ENCODE data around the gene CACNG1.

CACNG1 gene

GRCh38 chr17:67052720-67053437 is 8.5 kb downstream of the CACNG1 start:
- DNase-seq = no peak

DNA sequence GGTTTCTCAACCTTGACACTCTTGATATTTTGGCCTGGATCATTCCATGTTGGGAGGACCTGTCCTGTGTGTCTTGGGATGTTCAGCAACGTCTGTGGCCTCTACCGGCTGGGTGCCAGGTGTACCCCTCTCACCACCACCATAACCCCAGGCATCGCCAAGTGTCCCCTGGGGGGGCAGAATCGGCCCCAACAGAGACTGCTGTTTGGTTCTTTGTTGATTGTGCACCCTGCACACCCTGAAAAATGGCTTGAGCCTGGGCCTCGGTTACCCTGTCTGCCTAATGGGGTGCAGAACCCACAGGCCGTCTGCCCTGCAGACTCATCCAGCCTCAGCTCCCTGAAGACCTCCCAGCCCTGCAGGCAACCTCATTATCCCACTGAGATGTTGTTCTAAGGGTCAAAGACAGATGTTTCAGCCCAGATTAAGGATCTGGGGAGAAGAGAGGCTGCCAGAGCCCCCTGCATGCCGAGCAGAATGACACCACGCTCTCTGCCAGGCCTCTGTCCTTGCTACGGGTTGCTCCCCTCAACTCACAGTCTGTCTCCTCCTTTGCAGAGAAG is 9.2 kb downstream of the CACNG1 start:
- no peak for DNase-seq

- no peak for DNase-seq
Measured at GRCh38 chr17:67054011-67054591, 9.7 kb downstream of the CACNG1 start.

GRCh38 chr17:67054608-67055007 is 10.3 kb downstream of the CACNG1 start:
- no peak for DNase-seq

DNA sequence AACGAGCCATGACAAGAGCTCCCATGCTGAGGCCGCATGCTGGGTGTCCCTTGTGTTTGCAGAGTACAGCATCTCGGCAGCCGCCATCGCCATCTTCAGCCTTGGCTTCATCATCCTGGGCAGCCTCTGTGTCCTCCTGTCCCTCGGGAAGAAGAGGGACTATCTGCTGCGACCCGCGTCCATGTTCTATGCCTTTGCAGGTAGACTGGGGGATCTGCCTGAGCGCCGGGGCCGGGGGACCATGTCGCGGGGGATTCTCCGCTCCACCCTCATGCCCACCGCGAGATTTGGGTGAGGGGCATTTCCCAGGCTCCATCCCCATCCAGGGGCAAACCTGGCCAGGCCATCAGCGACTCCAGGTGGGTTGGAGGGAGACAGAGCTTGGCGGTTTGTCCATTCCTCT is 10.7 kb downstream of the CACNG1 start:
- DNase-seq = no peak

GRCh38 chr17:67055811-67056745 is 11.7 kb downstream of the CACNG1 start:
- no peak for DNase-seq

- no peak for DNase-seq
Measured at GRCh38 chr17:67056746-67057490, 12.6 kb downstream of the CACNG1 start.

DNA sequence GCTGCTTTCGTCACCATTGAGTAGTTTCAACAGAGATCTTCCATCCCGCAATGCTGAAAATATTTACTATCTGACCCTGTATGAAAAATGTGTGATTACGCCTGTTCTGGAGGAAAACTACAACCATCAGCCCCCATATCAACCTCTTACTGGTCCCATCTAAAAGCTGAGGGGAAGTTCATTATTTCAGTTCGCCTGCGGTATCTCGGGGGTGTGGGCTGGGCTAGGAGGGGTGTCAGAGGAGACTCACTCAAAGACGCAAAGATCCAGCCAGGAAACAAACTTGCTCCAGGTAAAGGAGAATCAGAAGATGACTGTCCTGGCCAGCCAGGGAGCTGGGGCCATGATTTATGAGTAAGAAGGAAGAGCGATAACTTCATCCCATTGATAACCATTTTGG is 13.7 kb downstream of the CACNG1 start:
- no peak for DNase-seq

DNA sequence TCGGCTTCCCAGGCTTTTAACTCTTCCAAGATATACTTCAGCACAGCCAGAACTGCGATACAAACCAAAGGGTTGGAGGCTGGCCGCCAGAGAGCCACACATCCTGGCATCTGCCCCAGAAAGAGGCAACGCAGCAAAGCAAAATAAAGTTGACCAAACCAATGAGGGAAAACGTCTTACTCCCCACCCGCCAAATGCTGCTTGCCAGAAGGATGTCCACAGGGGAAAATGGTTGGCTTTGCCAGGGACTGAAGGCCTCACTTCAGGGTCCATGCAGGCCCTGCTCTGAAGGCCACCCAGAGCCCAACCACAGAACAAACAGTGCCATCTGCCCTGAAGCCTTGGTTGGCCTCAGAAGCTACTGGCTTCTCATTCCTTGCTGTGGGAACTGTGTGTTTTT is 15.0 kb downstream of the CACNG1 start:
- no peak for DNase-seq

DNA sequence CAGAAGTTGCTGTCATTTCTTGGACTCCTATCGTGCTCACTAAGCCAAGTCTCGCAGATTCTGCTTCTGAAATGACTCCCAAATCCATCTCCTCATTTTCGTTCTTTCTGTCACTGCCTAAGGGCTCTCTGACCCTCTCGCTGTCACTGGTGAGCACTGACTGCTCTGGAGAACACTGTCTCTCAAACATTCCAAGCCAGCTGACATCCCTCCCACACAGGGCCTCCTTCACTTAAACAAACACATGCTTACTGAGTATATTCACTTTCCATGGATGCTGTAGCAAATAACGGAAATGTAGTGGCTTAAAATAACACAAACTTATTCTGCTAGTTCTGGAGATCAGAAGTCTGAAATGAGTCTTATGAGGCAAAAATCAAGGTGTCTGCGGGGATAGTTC is 18.8 kb downstream of the CACNG1 start:
- no peak for DNase-seq

DNA sequence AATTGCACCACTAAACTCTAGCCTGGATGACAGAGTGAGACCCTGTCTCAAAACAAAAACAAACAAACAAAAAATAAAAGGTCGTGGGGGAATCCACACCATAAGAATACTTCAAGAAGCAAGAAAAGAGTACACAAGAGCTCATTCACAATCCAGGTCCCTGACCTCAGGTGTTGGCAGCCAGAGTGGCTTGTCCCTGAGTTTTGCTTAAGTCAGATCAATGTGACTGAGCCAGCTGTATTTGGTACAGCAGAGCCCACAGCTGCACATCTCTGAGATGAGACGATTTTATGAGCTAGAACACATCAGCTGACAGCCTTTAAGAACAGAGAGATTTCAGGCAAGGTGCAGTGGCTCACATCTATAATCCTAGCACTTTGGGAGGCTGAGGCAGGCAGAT is 22.4 kb downstream of the CACNG1 start:
- DNase-seq = no peak

- DNase-seq = no peak
Measured at GRCh38 chr17:67067571-67068482, 23.5 kb downstream of the CACNG1 start.

DNA sequence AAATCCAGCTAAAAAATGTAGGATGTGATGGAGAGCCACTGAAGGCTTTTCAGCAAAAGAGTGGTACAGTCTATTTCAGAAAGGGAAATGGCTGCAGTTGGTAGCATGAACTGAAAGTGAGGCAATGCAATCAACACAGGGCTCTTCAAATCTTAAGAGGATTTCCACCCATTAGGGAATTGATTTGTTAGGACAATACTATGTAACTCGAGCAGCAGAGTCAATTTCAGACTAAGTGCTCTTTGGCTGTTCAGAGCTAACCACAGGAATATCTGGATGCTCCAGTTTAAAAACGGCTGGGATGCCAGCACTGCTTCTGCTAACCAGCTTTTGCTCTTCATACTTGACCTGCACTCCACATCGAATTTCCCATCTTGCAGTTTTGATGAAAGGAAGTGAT is 24.6 kb downstream of the CACNG1 start:
- no peak for DNase-seq

DNA sequence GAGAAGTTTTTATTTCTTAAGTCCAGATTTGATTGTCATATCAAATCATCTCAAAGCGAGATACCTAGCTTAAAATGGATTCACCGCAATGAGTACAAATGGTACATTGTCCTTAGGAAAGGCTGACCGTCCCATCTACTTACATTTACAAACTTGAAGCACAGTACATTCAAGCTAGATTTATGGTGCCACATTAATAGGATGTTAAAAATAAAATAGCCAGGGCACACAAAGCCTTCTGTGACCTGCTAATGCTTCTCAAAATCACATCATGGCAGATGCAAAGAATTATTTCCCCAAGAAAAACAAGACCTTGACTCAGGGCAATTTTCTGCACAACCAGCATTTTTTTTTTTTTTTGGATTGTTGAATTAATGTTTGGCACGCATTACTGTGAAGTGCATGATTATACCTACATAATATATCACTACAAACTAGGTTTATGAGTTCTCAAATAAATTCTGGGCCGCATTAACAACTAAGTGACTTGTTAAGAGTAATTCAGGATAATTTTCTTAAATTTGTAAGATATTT is 25.3 kb downstream of the CACNG1 start:
- DNase-seq = no peak

DNA sequence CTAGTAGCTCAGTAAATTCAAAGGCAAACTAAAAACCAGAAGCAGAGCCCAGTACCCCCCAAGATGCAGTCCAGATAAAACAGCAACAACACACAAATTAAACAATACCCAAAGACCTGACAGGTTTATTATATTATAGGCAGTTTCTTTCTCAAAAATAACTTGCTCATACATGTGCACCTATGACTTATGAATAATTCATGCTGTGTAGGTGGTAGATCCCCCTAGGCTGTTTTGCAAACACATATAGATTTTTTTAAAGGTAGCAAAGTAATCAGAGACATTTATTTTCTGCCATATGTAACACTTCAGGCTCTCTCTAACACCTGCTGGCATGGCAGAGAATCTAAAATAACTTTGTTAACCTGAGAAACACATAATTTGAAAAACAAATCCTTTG is 27.2 kb downstream of the CACNG1 start:
- no peak for DNase-seq

GRCh38 chr17:67072885-67073284 is 28.5 kb downstream of the CACNG1 start:
- DNase-seq = no peak

GRCh38 chr17:67074781-67075180 is 30.4 kb downstream of the CACNG1 start:
- DNase-seq = no peak

DNA sequence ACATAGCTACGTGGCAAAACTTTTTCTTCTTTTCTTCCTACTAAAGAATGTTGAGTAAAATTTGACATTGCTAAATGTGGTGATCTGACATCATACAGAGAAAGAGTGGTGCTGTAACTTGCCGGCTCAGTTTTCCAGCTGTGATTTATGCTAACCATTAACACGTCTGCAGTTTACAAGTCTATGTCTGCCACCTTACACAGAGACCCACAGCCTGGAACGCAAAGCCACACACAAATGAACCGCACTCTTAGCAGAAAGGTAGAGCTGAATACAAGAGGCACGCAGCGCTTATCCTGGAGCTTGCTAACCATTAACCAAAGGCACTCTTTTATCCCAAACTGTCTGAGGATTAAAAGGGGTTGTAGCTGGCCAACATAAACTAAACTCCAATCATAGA is 31.9 kb downstream of the CACNG1 start:
- DNase-seq = no peak

DNA sequence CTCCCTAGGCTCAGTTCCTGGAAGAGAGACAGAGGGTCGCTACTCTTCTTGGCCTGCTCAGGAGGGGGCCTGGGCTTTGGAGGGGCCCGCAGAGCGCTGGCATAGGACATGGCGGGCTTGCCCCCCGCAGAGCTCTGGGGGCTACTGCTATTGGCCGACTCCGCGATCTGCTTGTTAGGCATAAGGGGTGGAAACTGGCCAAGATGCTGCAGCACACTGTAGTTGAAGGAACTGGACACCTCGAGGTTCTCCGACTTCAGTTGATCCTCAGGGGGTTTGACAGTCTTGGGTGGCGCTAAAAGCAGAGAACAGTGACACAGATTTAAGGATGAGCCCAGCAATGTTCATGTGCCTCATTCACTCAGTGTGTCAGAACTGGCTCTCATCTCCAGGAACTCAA is 33.9 kb downstream of the CACNG1 start:
- no peak for DNase-seq

GRCh38 chr17:67079491-67079890 is 35.1 kb downstream of the CACNG1 start:
- DNase-seq = no peak

DNA sequence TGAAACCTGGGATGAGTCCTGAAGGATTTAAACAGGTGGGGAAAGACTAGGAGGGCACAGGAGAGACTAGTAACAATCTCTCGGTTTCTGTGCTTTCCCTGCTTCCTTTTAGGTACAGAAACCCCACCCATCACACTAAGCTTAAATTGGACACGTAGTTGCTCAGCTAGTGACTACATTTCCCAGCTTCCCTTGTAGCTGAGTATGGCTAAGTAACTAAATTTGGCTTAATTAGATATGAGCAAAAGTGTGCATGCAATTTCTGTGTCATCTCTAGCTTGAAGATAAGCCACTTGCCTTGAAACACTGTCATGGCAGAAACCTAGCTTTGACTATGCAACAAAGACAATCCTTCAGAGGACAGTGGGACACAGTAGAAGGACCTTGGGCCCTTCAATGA is 36.5 kb downstream of the CACNG1 start:
- DNase-seq = no peak

Data from suppressor macrophage treated with lipopolysaccharide for 4 hours (primary cell).